Keratinocyte (primary cell): Measurements from ENCODE around the gene ADARB2. TPM values are rescaled to one million over a fixed set of nuclear protein-coding genes. Genes with fewer than 3 reads are reported as not detected.

Source experiments
- DNase-seq: peaks from one replicate; pipeline ENCODE4 v3.0.0-alpha.2; 2011; ENCODE audit warnings: low read depth, missing footprints, low spot score
- FAIRE-seq: peaks from 2 replicates; lab custom pipeline; 2011; peaks lifted over from hg19 to GRCh38; lab: Jason Lieb, UNC
- H2AFZ ChIP-seq: 2 replicates; pipeline ENCODE4 v1.6.0; 2012; ENCODE audit warnings: low read length, control low read depth, inconsistent platforms; ENCODE audit not compliant: control insufficient read depth
- H3K27ac ChIP-seq: 2 replicates; pipeline ENCODE4 v1.5.1; 2011; ENCODE audit warnings: low read length; ENCODE audit not compliant: control insufficient read depth, insufficient read depth
- H3K27me3 ChIP-seq: 3 replicates; pipeline ENCODE4 v1.6.0; 2011; ENCODE audit warnings: low read length; ENCODE audit not compliant: control insufficient read depth, insufficient read depth; ENCODE audit errors: extremely low read depth
- H3K36me3 ChIP-seq, 2 experiments: 2 replicates in 1 of 2; 3 replicates in 1 of 2; pipeline ENCODE4 v1.5.1; 2011; ENCODE audit warnings: low read length in 2 of 2, mild to moderate bottlenecking in 1 of 2; ENCODE audit not compliant: control insufficient read depth in 2 of 2, insufficient read depth in 2 of 2; ENCODE audit errors: extremely low read depth in 1 of 2
- H3K4me1 ChIP-seq: 3 replicates; pipeline ENCODE4 v1.5.1; 2011; ENCODE audit warnings: low read length; ENCODE audit not compliant: control insufficient read depth, insufficient read depth; ENCODE audit errors: extremely low read depth
- H3K4me2 ChIP-seq: 3 replicates; pipeline ENCODE4 v1.6.0; 2011; ENCODE audit warnings: low read depth, low read length; ENCODE audit not compliant: control insufficient read depth, insufficient read depth; ENCODE audit errors: extremely low read depth
- H3K4me3 ChIP-seq, 3 experiments: fragments of 200-600 bp in 1 of 3; sonication (generic) in 1 of 3; 2 replicates in 2 of 3; 3 replicates in 1 of 3; pipeline ENCODE4 v1.5.1; 2011 to 2016; ENCODE audit warnings: low read length in 3 of 3, mild to moderate bottlenecking in 3 of 3, control low read depth in 2 of 3, inconsistent platforms in 1 of 3, low read depth in 1 of 3, mixed read lengths in 1 of 3, mixed run types in 1 of 3, moderate library complexity in 1 of 3; ENCODE audit not compliant: control insufficient read depth in 2 of 3, insufficient read depth in 2 of 3; ENCODE audit errors: extremely low read depth in 1 of 3
- H3K79me2 ChIP-seq: 2 replicates; pipeline ENCODE4 v1.6.0; 2012; ENCODE audit warnings: low read length; ENCODE audit not compliant: control insufficient read depth, insufficient read depth
- H3K9ac ChIP-seq: 3 replicates; pipeline ENCODE4 v1.6.0; 2011; ENCODE audit warnings: low read length; ENCODE audit not compliant: control insufficient read depth, insufficient read depth; ENCODE audit errors: extremely low read depth
- H3K9me1 ChIP-seq: 3 replicates; pipeline ENCODE4 v1.6.0; 2011; ENCODE audit warnings: low read length; ENCODE audit not compliant: control insufficient read depth, insufficient read depth; ENCODE audit errors: extremely low read depth
- H3K9me3 ChIP-seq: 2 replicates; pipeline ENCODE4 v1.5.1; 2012; ENCODE audit warnings: low read depth, low read length; ENCODE audit not compliant: control insufficient read depth
- H4K20me1 ChIP-seq: 3 replicates; pipeline ENCODE4 v1.6.0; 2011; ENCODE audit warnings: low read length; ENCODE audit not compliant: control insufficient read depth, insufficient read depth; ENCODE audit errors: extremely low read depth
- EZH2 ChIP-seq: IDR thresholded peaks from one replicate; pipeline ENCODE4 v1.6.1; 2012; ENCODE audit warnings: inconsistent platforms, mild to moderate bottlenecking, low read length, moderate library complexity
- dilution Hi-C: fragments of 300-500 bp; cut with MboI; formaldehyde crosslinking; loops from one replicate; pipeline ENCODE4 v1.7.0; 2020; ENCODE audit warnings: low sequenced_read_pairs; ENCODE audit not compliant: extremely low pct_ligation_motif_present
- polyA plus RNA-seq, 5 experiments: library from polyadenylated mRNA; depleted of rRNA in 3 of 5; stranded (reverse) in 3 of 5; stranded (forward) in 1 of 5; unstranded in 1 of 5; fragments of >200 nt; gene quantifications; 1 replicate in 1 of 5; 2 replicates in 3 of 5; 3 replicates in 1 of 5; pipeline versions ENCODE4 v1.2.1 to v1.2.3, GENCODE V29; 2011 to 2012; ENCODE audit warnings: missing spikeins in 2 of 5, low read depth in 1 of 5, low replicate concordance in 1 of 5
- TF ChIP-seq, protein P1 (sequence below), 3 experiments: IDR thresholded peaks in 1 of 3; conservative IDR thresholded peaks in 1 of 3; optimal IDR thresholded peaks in 1 of 3; 2 replicates in 2 of 3; 3 replicates in 1 of 3; pipeline versions ENCODE3 to v1.5.1; 2011; ENCODE audit warnings: low read length in 3 of 3, mild to moderate bottlenecking in 3 of 3, moderate library complexity in 2 of 3, control low read depth in 1 of 3, inconsistent platforms in 1 of 3; ENCODE audit not compliant: insufficient read depth in 2 of 3; ENCODE audit errors: extremely low read depth in 1 of 3

The ADARB2 gene
- polyA plus RNA-seq, 1 donor (not counting 4 experiments of a cell fraction or from before 2014, with no cell fraction given): not detected

DNA sequence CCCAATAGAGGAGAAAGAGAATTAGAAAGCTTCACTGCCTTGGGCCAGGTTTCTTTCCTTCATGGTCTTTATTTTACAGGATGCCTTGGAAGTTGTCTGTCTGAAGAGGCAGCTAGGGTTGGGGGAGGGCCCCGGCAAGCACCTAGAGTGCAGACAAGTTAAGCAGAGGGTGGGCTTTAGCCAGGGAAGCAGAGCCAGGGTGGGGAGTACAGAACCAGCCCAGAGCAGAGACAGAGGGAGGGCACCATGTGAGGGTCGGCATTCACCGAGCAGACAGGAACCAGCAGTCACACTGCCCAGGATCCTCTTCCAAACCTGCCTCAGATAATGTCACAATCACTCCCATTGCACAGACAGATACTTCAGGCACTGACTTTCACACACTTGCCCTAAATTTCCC is 75.9 kb downstream of the ADARB2 start:
- Histone ChIP-seq H2AFZ (no peak overlapping the region), H3K36me3 (no peaks in the 10 kb centered on the region), H3K9me3 (no peaks in the 10 kb centered on the region), H3K27ac (no peak overlapping the region), H3K4me3 (no peak overlapping the region), H3K9me1 (no peaks in the 10 kb centered on the region), H3K27me3 (no peaks in the 10 kb centered on the region), H3K9ac (no peak overlapping the region), H4K20me1 (no peaks in the 10 kb centered on the region), H3K4me2 (no peak overlapping the region), H3K4me1 (no peaks in the 10 kb centered on the region), H3K79me2 (no peaks in the 10 kb centered on the region)
- no peak for TF ChIP-seq EZH2
- TF ChIP-seq, protein P1, sequence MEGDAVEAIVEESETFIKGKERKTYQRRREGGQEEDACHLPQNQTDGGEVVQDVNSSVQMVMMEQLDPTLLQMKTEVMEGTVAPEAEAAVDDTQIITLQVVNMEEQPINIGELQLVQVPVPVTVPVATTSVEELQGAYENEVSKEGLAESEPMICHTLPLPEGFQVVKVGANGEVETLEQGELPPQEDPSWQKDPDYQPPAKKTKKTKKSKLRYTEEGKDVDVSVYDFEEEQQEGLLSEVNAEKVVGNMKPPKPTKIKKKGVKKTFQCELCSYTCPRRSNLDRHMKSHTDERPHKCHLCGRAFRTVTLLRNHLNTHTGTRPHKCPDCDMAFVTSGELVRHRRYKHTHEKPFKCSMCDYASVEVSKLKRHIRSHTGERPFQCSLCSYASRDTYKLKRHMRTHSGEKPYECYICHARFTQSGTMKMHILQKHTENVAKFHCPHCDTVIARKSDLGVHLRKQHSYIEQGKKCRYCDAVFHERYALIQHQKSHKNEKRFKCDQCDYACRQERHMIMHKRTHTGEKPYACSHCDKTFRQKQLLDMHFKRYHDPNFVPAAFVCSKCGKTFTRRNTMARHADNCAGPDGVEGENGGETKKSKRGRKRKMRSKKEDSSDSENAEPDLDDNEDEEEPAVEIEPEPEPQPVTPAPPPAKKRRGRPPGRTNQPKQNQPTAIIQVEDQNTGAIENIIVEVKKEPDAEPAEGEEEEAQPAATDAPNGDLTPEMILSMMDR (optimal IDR thresholded peaks at IDR 0.05 in 1 of 3, IDR thresholded peaks at IDR 0.05 in 1 of 3, conservative IDR thresholded peaks at IDR 0.05 in 1 of 3; ENCODE audit: extremely low read depth in 1 of 3, insufficient read depth in 2 of 3, low read length in 3 of 3): no peak
- dilution Hi-C loops: no loop called here
- no peak for FAIRE-seq
- no peak for DNase-seq

DNA sequence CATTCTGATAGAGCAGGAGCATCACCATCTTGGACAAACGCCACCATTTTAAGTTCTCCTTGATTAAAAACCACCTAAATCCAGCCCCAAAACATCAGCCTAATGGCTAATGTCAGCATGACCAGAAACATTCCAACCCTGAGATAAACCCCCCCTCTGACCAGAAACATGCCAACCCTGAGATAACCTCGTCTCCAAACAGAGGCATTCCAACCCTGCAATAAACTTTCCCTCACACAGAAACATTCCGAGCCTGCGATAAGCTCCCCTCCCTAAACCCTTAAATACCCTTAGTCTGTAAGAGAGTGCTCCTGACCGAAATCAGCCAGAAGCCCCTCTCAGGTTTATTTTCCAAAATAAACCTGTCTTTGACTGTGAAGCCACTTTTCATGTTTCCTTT is 76.5 kb downstream of the ADARB2 start:
- TF ChIP-seq, protein P1 (optimal IDR thresholded peaks at IDR 0.05 in 1 of 3, IDR thresholded peaks at IDR 0.05 in 1 of 3, conservative IDR thresholded peaks at IDR 0.05 in 1 of 3; ENCODE audit: extremely low read depth in 1 of 3, insufficient read depth in 2 of 3, low read length in 3 of 3): no peak
- Histone ChIP-seq H3K9me3 (no peaks in the 10 kb centered on the region), H3K27ac (no peak overlapping the region), H3K4me3 (no peak overlapping the region), H3K4me1 (no peaks in the 10 kb centered on the region), H3K9ac (no peak overlapping the region), H3K4me2 (no peak overlapping the region), H3K36me3 (no peaks in the 10 kb centered on the region), H4K20me1 (no peaks in the 10 kb centered on the region), H2AFZ (no peak overlapping the region), H3K79me2 (no peaks in the 10 kb centered on the region), H3K27me3 (no peaks in the 10 kb centered on the region), H3K9me1 (no peaks in the 10 kb centered on the region)
- no peak for FAIRE-seq
- dilution Hi-C loops: no loop called here
- no peak for DNase-seq
